MV-4-11 (cell line): ENCODE data around the gene EFCC1.
"Not testable (repeated sequence)": the region's sequence is repeated elsewhere in the genome, so short reads cannot be mapped to it uniquely, and the experiment has no call there.

Source experiments
- DNase-seq: peaks from one replicate; lab custom pipeline; 2025; lab: John Stamatoyannopoulos, UW

The EFCC1 gene

DNA sequence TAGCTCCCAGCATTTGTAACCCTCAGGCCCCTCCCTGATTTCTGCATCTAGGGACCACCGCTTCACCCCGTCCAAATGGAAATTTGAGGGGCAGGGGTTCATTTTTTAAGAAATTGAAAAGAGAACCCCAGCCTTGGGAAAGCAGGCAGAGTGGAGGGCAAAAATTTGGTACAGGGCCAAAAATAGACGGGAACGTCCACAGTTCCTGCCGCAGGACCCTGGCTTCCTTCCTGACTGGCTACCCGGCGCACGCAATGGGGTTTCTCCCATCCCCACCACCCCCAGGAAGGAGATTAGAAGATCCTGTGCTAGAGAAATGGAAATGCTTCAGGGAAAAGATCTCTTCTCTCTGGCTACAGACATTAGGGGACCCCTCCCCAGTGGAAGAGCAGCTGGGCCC, 80.4 kb downstream of the EFCC1 start:
- no peak for DNase-seq

DNA sequence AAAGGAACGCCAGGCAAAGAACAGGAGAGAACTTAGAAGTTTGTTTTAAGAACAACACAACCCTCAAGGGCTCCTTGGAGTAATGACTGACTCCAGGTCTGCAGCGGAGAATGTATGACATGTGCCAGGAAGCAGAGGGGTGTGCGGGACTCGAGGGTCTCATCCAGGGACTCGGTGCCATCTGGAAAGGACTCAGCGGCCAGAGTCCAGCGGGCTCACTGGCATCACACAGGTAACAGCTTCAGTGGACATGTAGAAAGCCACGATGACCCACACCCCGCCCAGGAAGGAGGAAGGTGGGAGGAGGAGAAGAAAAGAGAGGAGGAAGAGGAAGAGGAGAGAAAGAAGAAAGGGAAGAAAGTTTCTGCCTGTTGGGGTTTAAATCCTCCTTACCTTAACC, 80.9 kb downstream of the EFCC1 start:
- DNase-seq, result no peak

DNA sequence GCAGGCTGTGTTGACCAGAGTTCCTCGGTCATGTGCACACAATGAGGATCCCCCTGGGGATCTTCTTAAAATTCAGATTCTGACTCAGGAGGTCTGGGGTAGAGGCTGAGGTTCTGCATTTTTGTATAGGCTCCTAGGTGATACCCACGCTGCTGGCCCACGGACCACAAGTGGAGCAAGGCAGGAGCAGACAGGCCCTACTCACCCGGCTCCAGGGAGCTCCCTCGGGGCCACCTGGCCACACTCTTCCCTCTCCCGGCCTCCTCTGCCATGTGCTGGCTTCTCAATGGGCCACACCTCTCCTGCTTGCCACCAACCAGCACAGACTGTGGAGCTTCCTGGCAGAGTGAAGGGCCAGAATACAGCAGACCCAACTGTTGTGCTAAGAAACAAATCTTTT, 83.4 kb downstream of the EFCC1 start:
- no peak for DNase-seq

DNA sequence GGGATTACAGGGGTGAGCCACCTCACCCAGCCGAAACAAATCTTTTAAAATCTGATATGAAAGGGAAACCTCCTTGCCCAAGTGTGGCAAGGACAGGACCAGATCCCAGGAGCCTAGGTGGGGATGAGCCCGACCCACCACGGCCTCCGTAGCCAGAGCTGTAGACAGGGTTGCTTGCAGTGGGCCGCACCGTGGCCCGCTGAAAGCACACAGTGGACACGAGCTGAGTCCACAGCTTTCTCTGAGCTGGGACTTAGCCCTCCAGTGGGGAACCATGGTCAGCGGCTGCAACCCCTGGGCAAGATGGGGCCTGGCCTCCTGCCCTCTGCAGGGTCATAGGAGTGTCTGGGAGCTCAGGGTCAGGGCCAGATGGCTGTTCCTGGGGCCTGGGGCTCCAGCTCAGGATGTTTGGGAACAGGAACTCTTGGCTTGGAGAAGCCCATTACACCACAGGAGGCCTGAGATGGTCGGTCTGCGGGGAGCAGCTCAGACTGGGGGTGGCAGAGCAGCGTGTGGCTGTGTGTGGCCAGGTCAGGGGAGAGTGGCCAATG, 84.1 kb downstream of the EFCC1 start:
- DNase-seq, result no peak

DNA sequence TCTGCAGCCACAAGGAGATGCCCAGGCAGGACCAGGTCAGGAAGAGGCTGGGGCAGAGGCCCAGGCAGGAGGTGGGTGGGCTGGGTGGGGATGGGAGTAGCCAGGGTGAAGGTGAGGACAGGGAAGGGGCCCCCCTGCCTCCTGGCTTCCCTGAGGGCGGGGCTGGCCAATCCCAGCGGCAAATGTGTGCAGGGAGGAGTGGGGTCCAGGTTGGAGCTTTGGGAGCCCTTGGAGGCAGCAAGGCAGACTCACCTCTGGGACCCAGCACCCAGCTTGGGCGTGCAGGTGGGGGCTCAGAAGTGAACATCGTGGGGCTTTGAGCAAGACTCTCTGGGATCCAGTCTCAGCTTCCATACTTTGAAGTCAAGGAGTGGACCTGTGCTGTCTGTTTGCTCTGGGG, 84.7 kb downstream of the EFCC1 start:
- DNase-seq, result no peak

DNA sequence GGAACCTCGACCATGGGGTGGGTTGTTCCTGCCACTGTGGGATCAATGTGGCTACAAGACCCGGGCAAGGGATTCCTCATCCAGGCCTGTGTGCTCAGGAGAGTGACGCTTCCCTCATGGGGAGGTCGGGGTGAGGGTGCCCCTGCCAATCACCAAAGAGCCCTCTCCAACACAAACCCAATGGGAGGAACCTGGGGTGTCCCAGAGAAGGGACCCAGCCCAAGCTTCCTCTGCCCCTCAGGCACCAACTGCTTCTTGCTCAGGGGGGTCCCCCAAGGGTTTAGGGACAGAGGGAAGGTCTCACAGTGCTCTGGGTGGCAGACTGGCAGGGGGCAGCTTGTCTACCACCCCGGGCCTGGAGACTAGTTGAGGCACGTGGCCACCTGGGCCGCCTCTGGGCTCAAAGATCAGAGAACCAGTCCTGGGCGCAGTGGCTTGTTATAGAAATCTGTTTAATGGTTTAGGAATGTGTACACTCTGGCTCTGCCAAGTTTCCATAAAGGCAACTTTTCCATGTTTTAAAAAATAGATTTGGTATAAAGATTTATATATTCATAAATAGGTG, 86.1 kb downstream of the EFCC1 start:
- DNase-seq, result no peak

DNA sequence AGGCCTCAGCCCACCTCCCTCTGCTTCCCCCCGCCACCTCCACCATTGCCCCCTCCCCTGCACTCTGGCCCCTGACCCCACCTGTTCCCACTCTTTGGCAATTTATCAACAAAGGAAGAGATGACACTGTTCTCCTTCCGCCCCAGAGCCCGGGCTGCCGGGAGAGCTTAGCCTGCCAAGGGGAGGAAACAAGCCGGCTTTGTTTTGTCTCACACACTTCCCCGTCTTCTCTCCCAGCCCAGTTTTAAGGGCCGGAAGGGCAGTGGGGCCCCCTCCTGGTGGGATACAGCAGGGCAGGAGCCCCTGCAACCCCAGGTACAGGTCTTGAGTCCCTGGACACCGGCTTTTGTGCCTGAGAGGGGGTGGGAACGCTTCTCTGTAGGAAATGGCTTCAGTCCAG, 86.8 kb downstream of the EFCC1 start:
- peak; percentile 44 for DNase-seq

DNA sequence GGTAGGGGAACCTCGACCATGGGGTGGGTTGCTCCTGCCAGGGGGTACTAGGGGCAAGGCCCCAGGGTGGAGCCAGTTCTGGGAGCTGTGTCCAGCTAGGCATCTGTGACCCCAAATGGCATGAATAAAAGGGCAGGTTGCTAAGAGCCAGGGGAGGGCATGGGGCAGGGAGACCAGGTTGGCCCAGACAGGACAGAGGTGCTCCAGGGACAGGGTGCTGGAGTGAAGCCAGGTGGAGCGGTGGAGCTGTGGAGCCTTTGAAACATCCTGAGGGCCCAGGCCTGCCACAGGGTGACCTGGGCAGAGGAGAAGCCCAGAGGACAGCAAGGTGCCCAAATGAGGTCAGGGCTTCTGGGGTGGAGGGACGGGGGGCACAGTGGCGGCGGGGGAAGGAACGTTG, 87.2 kb downstream of the EFCC1 start:
- DNase-seq, result not testable (repeated sequence)
